ENCODE data around the gene GPAT3.

GPAT3 gene

DNA sequence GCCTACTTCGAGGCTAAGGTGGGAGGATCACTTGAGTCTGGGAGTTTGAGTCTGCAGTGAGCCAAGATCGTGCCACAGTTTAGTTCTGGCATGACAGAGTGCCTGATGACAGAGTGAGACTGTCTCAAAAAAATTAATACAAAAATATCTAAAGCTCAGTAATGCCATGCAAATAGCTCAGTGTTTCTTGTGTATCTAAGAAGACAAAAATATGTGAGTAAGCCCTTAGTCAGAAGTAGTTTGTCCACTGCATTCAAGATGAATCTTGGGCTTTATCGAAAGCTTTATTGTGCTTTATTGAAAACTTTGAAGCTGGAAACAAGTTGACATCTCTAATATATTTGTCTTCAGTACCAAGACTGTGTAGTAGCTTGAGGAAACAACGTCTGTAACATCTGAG lies 115.9 kb downstream of the GPAT3 start:
- DNase-seq, result no peak

All from DMS79 (cell line).